ENCODE results near the gene PRKAA2. TPM values are rescaled to one million over a fixed set of nuclear protein-coding genes. Genes with fewer than 3 reads are reported as not detected.

The PRKAA2 gene
- total RNA-seq, 1 donor from 2014 or later: 6.5 TPM

DNA sequence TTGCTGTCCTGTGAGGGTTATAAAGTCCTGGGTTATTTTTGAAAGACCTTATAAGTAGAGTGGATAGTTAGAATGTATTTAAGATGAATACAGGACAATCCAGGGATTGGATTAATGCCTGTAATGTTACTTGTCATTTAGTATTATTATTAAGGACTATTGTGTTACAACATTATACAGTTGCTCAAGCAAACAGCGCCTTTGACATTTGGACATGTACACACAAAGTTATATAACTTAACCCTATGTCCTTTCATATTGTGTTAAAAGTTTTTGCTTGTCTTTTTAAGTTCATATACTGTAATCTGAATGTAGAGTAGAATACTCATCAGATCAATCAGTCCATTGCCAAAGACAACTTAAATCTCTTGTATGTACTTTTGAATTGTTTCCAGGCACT is 2.0 kb downstream of the PRKAA2 start:
- Histone ChIP-seq H3K27me3 (ENCODE audit: control insufficient read depth, insufficient read depth, low read length) (no peaks in the 10 kb centered on the region), H3K4me3 (ENCODE audit: low read depth, low read length) (no peak overlapping the region), H3K36me3 (ENCODE audit: control insufficient read depth, insufficient read depth, low read length) (no peaks in the 10 kb centered on the region)
- no peak for DNase-seq (ENCODE audit: low read depth)
- TF ChIP-seq, protein P1, sequence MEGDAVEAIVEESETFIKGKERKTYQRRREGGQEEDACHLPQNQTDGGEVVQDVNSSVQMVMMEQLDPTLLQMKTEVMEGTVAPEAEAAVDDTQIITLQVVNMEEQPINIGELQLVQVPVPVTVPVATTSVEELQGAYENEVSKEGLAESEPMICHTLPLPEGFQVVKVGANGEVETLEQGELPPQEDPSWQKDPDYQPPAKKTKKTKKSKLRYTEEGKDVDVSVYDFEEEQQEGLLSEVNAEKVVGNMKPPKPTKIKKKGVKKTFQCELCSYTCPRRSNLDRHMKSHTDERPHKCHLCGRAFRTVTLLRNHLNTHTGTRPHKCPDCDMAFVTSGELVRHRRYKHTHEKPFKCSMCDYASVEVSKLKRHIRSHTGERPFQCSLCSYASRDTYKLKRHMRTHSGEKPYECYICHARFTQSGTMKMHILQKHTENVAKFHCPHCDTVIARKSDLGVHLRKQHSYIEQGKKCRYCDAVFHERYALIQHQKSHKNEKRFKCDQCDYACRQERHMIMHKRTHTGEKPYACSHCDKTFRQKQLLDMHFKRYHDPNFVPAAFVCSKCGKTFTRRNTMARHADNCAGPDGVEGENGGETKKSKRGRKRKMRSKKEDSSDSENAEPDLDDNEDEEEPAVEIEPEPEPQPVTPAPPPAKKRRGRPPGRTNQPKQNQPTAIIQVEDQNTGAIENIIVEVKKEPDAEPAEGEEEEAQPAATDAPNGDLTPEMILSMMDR (IDR thresholded peaks at IDR 0.05; ENCODE audit: insufficient read depth, low read length, poor library complexity, severe bottlenecking): no peak

DNA sequence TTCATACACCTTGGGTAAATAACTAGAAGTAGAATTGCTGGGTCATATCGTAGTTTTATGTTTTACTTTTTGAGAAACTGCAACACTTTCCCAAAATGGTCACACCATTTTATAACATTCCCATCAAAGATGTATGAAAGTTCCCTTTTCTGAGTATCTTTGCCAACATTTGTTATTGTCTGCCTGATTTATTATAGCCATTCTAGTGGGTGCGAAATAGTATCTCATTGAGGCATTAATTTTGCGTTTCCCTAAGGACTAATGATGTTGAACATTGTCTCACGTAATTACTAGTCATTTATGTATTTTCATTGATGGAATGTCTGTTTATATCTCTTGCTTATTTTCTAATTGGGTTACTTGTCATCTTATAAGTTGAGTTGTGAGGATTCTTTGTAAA is 3.4 kb downstream of the PRKAA2 start:
- DNase-seq (ENCODE audit: low read depth): no peak
- TF ChIP-seq, protein P1 (IDR thresholded peaks at IDR 0.05; ENCODE audit: insufficient read depth, low read length, poor library complexity, severe bottlenecking): no peak
- Histone ChIP-seq H3K36me3 (ENCODE audit: control insufficient read depth, insufficient read depth, low read length) (no peaks in the 10 kb centered on the region), H3K27me3 (ENCODE audit: control insufficient read depth, insufficient read depth, low read length) (no peaks in the 10 kb centered on the region), H3K4me3 (ENCODE audit: low read depth, low read length) (no peak overlapping the region)

GRCh38 chr1:56654126-56654923 is 9.2 kb downstream of the PRKAA2 start:
- no peak for DNase-seq (ENCODE audit: low read depth)
- H3K27me3 ChIP-seq (ENCODE audit: control insufficient read depth, insufficient read depth, low read length): no peaks in the 10 kb centered on the region
- TF ChIP-seq, protein P1 (IDR thresholded peaks at IDR 0.05; ENCODE audit: insufficient read depth, low read length, poor library complexity, severe bottlenecking): no peak
- no peaks in the 10 kb centered on the region for H3K36me3 ChIP-seq (ENCODE audit: control insufficient read depth, insufficient read depth, low read length)
- H3K4me3 ChIP-seq (ENCODE audit: low read depth, low read length): no peak overlapping the region

- H3K27me3 ChIP-seq (ENCODE audit: control insufficient read depth, insufficient read depth, low read length): no peaks in the 10 kb centered on the region
- TF ChIP-seq, protein P1 (IDR thresholded peaks at IDR 0.05; ENCODE audit: insufficient read depth, low read length, poor library complexity, severe bottlenecking): no peak
- DNase-seq (ENCODE audit: low read depth): no peak
Measured at GRCh38 chr1:56655991-56656613, 11.0 kb downstream of the PRKAA2 start.

DNA sequence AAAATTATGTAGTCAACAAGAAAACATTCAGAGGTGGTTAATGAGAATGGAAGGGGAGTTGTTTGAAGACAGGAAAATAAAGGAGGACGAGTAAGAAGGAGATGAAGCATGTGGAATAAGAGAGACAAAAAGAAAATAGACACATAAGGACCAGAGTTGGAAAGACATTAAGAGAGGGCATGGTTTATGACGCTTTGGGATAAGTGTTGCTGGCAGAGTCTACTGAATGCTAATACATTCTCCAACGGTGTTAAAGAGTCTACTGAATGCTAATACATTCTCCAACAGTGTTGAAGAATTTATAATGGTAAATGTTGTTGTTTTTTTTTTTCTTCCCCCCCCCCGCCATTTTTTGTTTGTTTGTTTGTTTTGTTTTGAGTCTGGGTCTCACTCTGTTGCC is 13.1 kb downstream of the PRKAA2 start:
- H3K4me3 ChIP-seq (ENCODE audit: low read depth, low read length): no peak overlapping the region
- TF ChIP-seq, protein P1 (IDR thresholded peaks at IDR 0.05; ENCODE audit: insufficient read depth, low read length, poor library complexity, severe bottlenecking): no peak
- no peak for DNase-seq (ENCODE audit: low read depth)

More at GRCh38 chr1:56655991-56656613, 11.0 kb downstream of the PRKAA2 start:
- Histone ChIP-seq H3K36me3 (ENCODE audit: control insufficient read depth, insufficient read depth, low read length) (no peaks in the 10 kb centered on the region), H3K4me3 (ENCODE audit: low read depth, low read length) (no peak overlapping the region)

More for the DNA sequence above, 13.1 kb downstream of the PRKAA2 start:
- H3K36me3 ChIP-seq (ENCODE audit: control insufficient read depth, insufficient read depth, low read length): no peaks in the 10 kb centered on the region
- H3K27me3 ChIP-seq (ENCODE audit: control insufficient read depth, insufficient read depth, low read length): no peaks in the 10 kb centered on the region

Data from kidney epithelial cell (primary cell).